ENCODE measurements around the gene PTPRG. TPM values are rescaled to one million over a fixed set of nuclear protein-coding genes. Genes with fewer than 3 reads are reported as not detected.

PTPRG gene
- total RNA-seq, 1 experiment from 2014 or later, result 0.73 TPM

GRCh38 chr3:61894988-61895935, 333.9 kb downstream of the PTPRG start:
- Histone ChIP-seq H3K4me3 (ENCODE audit: low read length) (no peak overlapping the region), H2AFZ (ENCODE audit: low read length) (no peak overlapping the region), H3K36me3 (ENCODE audit: low read depth, low read length) (no peaks in the 10 kb centered on the region), H3K9me2 (replicated peaks; ENCODE audit: low read length) (no peaks in the 10 kb centered on the region), H3K4me1 (ENCODE audit: insufficient read depth, low read length) (no peaks in the 10 kb centered on the region), H3K4me2 (ENCODE audit: low read length) (no peak overlapping the region), H3F3A (ENCODE audit: low read length, unreplicated experiment) (no peaks in the 10 kb centered on the region), H4K20me1 (ENCODE audit: low read length) (no peaks in the 10 kb centered on the region), H3K9ac (ENCODE audit: low read length) (no peak overlapping the region), H3K27ac (ENCODE audit: low read length) (no peak overlapping the region), H3K79me2 (ENCODE audit: low read length) (no peaks in the 10 kb centered on the region), H3K9me3 (ENCODE audit: low read length) (no peaks in the 10 kb centered on the region; the same call in 1 of the 2 replicates), H3K27me3 (ENCODE audit: low read length) (no peaks in the 10 kb centered on the region)
- intact Hi-C loops (cut with micrococcal nuclease), result no loop called here
- ChIA-PET CTCF (no interaction called here), POLR2A (ENCODE audit: unreplicated experiment) (no interaction called here)
- ATAC-seq (no peak), DNase-seq (peak; percentile 67)
- BruUV-seq (replicated peaks), result no TSS peak
- TF ChIP-seq CTCF (conservative IDR thresholded peaks at IDR 0.05; ENCODE audit: low read depth, low read length), result no peak
- TF ChIP-seq EZH2phosphoT487 (IDR thresholded peaks at IDR 0.05; ENCODE audit: borderline replicate concordance, low read length), result no peak

DNA sequence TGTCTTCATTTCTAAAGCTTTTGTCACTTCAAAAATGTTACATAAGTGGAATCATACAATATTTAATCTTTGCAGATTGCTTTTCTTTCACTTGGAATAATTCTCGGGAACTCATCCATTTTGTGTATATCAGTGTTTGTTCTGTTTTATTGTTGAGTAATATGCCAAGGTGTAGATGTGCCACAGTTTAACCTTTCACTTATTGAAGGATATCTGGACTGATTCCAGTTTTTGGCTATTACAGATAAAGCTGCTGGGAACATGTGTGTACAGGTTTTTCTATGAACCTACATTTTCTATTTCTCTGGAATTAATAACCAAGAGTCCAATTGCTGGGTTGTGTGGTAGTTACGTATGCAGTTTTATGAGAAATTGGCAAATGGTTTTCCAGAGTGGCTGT, 334.9 kb downstream of the PTPRG start:
- H3K27me3 ChIP-seq (ENCODE audit: low read length), result no peaks in the 10 kb centered on the region
- H3K27ac ChIP-seq (ENCODE audit: low read length), result no peak overlapping the region
- ChIA-PET CTCF (no interaction called here), POLR2A (ENCODE audit: unreplicated experiment) (no interaction called here)
- H3K36me3 ChIP-seq (ENCODE audit: low read depth, low read length), result no peaks in the 10 kb centered on the region
- no peaks in the 10 kb centered on the region for H3K79me2 ChIP-seq (ENCODE audit: low read length)
- no peak overlapping the region for H3K9ac ChIP-seq (ENCODE audit: low read length)
- H3F3A ChIP-seq (ENCODE audit: low read length, unreplicated experiment), result no peaks in the 10 kb centered on the region
- BruUV-seq (replicated peaks), result no TSS peak
- no peak for ATAC-seq
- H4K20me1 ChIP-seq (ENCODE audit: low read length), result no peaks in the 10 kb centered on the region
- no peak overlapping the region for H3K4me3 ChIP-seq (ENCODE audit: low read length)
- intact Hi-C loops (cut with micrococcal nuclease), result no loop called here
- no peaks in the 10 kb centered on the region; the same call in 1 of the 2 replicates for H3K9me3 ChIP-seq (ENCODE audit: low read length)
- H3K4me1 ChIP-seq (ENCODE audit: insufficient read depth, low read length), result no peaks in the 10 kb centered on the region
- DNase-seq, result no peak
- no peak overlapping the region for H3K4me2 ChIP-seq (ENCODE audit: low read length)
- TF ChIP-seq EZH2phosphoT487 (IDR thresholded peaks at IDR 0.05; ENCODE audit: borderline replicate concordance, low read length) (no peak), EZH2 (IDR thresholded peaks at IDR 0.05; ENCODE audit: low read length, unreplicated experiment) (no peak), CTCF (conservative IDR thresholded peaks at IDR 0.05; ENCODE audit: low read depth, low read length) (no peak)
- H2AFZ ChIP-seq (ENCODE audit: low read length), result no peak overlapping the region
- no peaks in the 10 kb centered on the region for H3K9me2 ChIP-seq (replicated peaks; ENCODE audit: low read length)

DNA sequence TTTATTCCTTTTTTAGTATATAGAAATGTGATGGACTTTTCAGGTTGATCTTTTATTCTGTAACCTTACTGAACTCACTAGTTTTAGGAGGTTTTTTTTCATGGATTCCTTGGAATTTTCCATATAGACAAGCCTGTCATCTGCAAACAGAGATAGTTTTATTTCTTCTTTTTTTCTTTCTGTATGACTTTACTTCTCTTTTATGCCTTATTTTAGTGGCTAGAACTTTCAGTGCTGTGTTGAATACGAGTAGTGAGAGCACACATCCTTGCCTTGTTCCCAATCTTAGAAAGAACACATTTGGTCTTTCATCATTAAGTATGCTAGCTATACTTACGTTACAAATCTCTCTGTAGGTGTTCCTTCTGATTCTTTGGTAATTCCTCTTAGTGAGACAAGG, 336.5 kb downstream of the PTPRG start:
- no peaks in the 10 kb centered on the region; the same call in 1 of the 2 replicates for H3K9me3 ChIP-seq (ENCODE audit: low read length)
- H3K4me1 ChIP-seq (ENCODE audit: insufficient read depth, low read length), result no peaks in the 10 kb centered on the region
- H2AFZ ChIP-seq (ENCODE audit: low read length), result no peak overlapping the region
- no peaks in the 10 kb centered on the region for H3K27me3 ChIP-seq (ENCODE audit: low read length)
- no peak overlapping the region for H3K9ac ChIP-seq (ENCODE audit: low read length)
- no peaks in the 10 kb centered on the region for H3K9me2 ChIP-seq (replicated peaks; ENCODE audit: low read length)
- intact Hi-C loops (cut with micrococcal nuclease), result no loop called here
- POLR2A ChIA-PET (ENCODE audit: unreplicated experiment), result no interaction called here
- ATAC-seq, result no peak
- no peaks in the 10 kb centered on the region for H4K20me1 ChIP-seq (ENCODE audit: low read length)
- H3K4me3 ChIP-seq (ENCODE audit: low read length), result no peak overlapping the region
- H3K36me3 ChIP-seq (ENCODE audit: low read depth, low read length), result no peaks in the 10 kb centered on the region
- CTCF ChIA-PET, result no interaction called here
- H3F3A ChIP-seq (ENCODE audit: low read length, unreplicated experiment), result no peaks in the 10 kb centered on the region
- TF ChIP-seq EZH2phosphoT487 (IDR thresholded peaks at IDR 0.05; ENCODE audit: borderline replicate concordance, low read length) (no peak), CTCF (conservative IDR thresholded peaks at IDR 0.05; ENCODE audit: low read depth, low read length) (no peak), EZH2 (IDR thresholded peaks at IDR 0.05; ENCODE audit: low read length, unreplicated experiment) (no peak)
- no peak overlapping the region for H3K27ac ChIP-seq (ENCODE audit: low read length)
- no peak for DNase-seq
- H3K4me2 ChIP-seq (ENCODE audit: low read length), result no peak overlapping the region
- BruUV-seq (replicated peaks), result no TSS peak
- H3K79me2 ChIP-seq (ENCODE audit: low read length), result no peaks in the 10 kb centered on the region

Data from PC-3 (cell line).